Central memory CD4-positive, alpha-beta T cell (primary cell): ENCODE results near the gene GALNT9.
"Not testable (repeated sequence)": the region's sequence is repeated elsewhere in the genome, so short reads cannot be mapped to it uniquely, and the experiment has no call there.

Experiments used
- DNase-seq: peaks from one replicate; pipeline ENCODE4 v3.0.0; 2022

The GALNT9 gene

GRCh38 chr12:132278401-132279183 is 50.8 kb downstream of the GALNT9 start:
- DNase-seq: no peak

GRCh38 chr12:132277949-132278348 is 51.4 kb downstream of the GALNT9 start:
- no peak for DNase-seq

- DNase-seq: no peak
These were observed 51.9 kb downstream of the GALNT9 start for GRCh38 chr12:132277374-132277941.

GRCh38 chr12:132276827-132277373 is 52.5 kb downstream of the GALNT9 start:
- DNase-seq: no peak

- no peak for DNase-seq
These were observed 53.1 kb downstream of the GALNT9 start for GRCh38 chr12:132276066-132276826.

GRCh38 chr12:132275631-132276030 is 53.8 kb downstream of the GALNT9 start:
- no peak for DNase-seq

- no peak for DNase-seq
These were observed 54.3 kb downstream of the GALNT9 start for GRCh38 chr12:132275110-132275531.

GRCh38 chr12:132273992-132274334 is 55.4 kb downstream of the GALNT9 start:
- DNase-seq: no peak

GRCh38 chr12:132272711-132273110 is 56.7 kb downstream of the GALNT9 start:
- no peak for DNase-seq

GRCh38 chr12:132271755-132272092 is 57.7 kb downstream of the GALNT9 start:
- no peak for DNase-seq

- DNase-seq: no peak
These were observed 58.2 kb downstream of the GALNT9 start for GRCh38 chr12:132270969-132271754.

GRCh38 chr12:132270516-132270915 is 58.9 kb downstream of the GALNT9 start:
- DNase-seq: no peak

- no peak for DNase-seq
These were observed 60.0 kb downstream of the GALNT9 start for GRCh38 chr12:132269271-132269968.

GRCh38 chr12:132268674-132269073 is 60.7 kb downstream of the GALNT9 start:
- DNase-seq: no peak

GRCh38 chr12:132267873-132268272 is 61.5 kb downstream of the GALNT9 start:
- no peak for DNase-seq

GRCh38 chr12:132266802-132267201 is 62.6 kb downstream of the GALNT9 start:
- no peak for DNase-seq

- no peak for DNase-seq
These were observed 63.0 kb downstream of the GALNT9 start for GRCh38 chr12:132266370-132266769.

GRCh38 chr12:132265822-132266221 is 63.6 kb downstream of the GALNT9 start:
- DNase-seq: not testable (repeated sequence)

GRCh38 chr12:132265056-132265800 is 64.2 kb downstream of the GALNT9 start:
- no peak for DNase-seq

- DNase-seq: no peak
These were observed 65.0 kb downstream of the GALNT9 start for GRCh38 chr12:132264086-132265010.
